Activated T-cell treated with anti-CD3 and anti-CD28 coated beads, Interleukin-2, amount 50 U/mL, for 1 hour (primary cell): ENCODE data around the gene L1CAM.

Experiments used
- DNase-seq: peaks from one replicate; pipeline ENCODE4 v3.0.0-alpha.2; 2020

The L1CAM gene

GRCh38 chrX:153924149-153924861 lies 38.3 kb upstream of the L1CAM start:
- DNase-seq, result peak; percentile 55

- no peak for DNase-seq
Measured at GRCh38 chrX:153922932-153923857, 37.2 kb upstream of the L1CAM start.

GRCh38 chrX:153921511-153922446 lies 35.8 kb upstream of the L1CAM start:
- DNase-seq, result no peak

GRCh38 chrX:153921070-153921469 lies 35.1 kb upstream of the L1CAM start:
- no peak for DNase-seq

- DNase-seq, result no peak
Measured at GRCh38 chrX:153920546-153920945, 34.6 kb upstream of the L1CAM start.

GRCh38 chrX:153919281-153919680 lies 33.3 kb upstream of the L1CAM start:
- DNase-seq, result no peak

GRCh38 chrX:153917869-153918268 lies 31.9 kb upstream of the L1CAM start:
- no peak for DNase-seq

GRCh38 chrX:153913701-153914100 lies 27.7 kb upstream of the L1CAM start:
- no peak for DNase-seq

GRCh38 chrX:153913211-153913610 lies 27.2 kb upstream of the L1CAM start:
- DNase-seq, result no peak

- DNase-seq, result no peak
Measured at GRCh38 chrX:153911798-153912197, 25.8 kb upstream of the L1CAM start.

- DNase-seq, result no peak
Measured at GRCh38 chrX:153910446-153910845, 24.5 kb upstream of the L1CAM start.

GRCh38 chrX:153909980-153910360 lies 24.0 kb upstream of the L1CAM start:
- DNase-seq, result no peak

GRCh38 chrX:153909024-153909979 lies 23.3 kb upstream of the L1CAM start:
- no peak for DNase-seq

GRCh38 chrX:153908219-153908860 lies 22.4 kb upstream of the L1CAM start:
- no peak for DNase-seq

- no peak for DNase-seq
Measured at GRCh38 chrX:153907456-153907855, 21.5 kb upstream of the L1CAM start.

GRCh38 chrX:153906126-153906917 lies 20.3 kb upstream of the L1CAM start:
- DNase-seq, result peak; percentile 26

GRCh38 chrX:153905481-153906095 lies 19.6 kb upstream of the L1CAM start:
- DNase-seq, result no peak

GRCh38 chrX:153903991-153904957 lies 18.3 kb upstream of the L1CAM start, which contains the start of gene AVPR2:
AVPR2 (plus strand) TSS chrX:153904673; CDS start chrX:153905146, 473 bp downstream.
- DNase-seq, result peak; percentile 19
